HK-2 (cell line): ENCODE results near the gene GPR155.
"Not testable (repeated sequence)": the region's sequence is repeated elsewhere in the genome, so short reads cannot be mapped to it uniquely, and the experiment has no call there.

Source experiments
- DNase-seq: peaks from one replicate; pipeline ENCODE4 v3.0.0-alpha.2; 2018; ENCODE audit not compliant: unreplicated experiment

The GPR155 gene

DNA sequence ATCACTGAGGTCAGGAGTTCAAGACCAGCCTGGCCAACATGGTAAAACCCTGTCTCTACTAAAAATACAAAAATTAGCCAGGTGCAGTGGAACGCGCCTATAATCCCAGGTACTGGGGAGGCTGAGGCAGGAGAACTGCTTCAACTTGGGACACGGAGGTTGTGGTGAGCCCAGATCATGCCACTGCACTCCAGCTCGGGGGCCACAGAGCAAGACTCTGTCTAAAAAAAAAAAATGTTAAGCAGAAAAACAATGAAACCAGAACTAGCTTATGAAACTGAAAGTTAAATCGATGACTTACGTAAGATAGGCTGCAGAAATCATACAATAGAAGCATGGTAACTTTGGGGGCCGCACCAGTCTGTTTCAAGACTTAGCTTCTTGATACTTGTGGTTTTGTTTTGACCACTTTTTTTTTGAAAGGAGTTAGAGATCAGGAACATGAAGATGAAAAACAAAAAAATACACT is 6.2 kb upstream of the GPR155 start:
- DNase-seq = no peak

- no peak for DNase-seq
These were observed 5.1 kb upstream of the GPR155 start for GRCh38 chr2:174491947-174492346.

DNA sequence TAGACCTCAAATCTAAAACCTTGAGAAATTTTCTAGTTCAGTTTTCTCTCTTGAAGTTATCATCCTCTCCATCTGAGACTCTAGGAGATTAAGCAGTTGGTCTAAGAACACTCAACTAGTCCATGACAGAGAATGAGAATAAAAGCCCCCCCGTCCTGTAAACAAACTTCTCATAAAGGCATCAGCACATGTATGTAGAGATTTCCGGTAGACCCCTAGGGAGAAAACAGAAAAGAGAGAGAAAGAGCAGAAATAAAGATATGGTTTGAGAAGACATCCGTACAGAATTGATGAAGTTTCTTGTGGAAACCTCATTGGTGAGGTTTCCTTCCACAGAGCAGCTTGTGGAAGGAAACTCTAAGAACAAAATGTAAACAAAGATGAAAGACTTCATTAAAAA is 3.2 kb upstream of the GPR155 start:
- no peak for DNase-seq

DNA sequence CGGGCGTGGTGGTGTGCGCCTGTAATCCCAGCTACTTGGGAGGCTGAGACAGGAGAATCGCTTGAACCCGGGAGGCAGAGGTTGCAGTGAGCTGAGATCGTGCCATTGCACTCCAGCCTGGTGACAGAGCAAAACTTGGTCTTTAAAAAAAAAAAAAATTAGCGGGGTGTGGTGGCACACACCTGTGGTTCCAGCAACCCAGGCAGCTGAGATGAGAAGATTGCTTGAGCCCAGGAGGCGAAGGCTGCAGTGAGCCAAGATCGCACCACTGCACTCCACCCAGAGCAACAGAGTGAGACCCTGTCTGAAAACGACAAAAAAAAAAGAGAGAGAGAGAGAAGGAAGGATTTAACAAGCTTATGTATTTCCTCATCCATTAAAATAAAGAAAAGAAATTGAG is 2.7 kb upstream of the GPR155 start:
- DNase-seq = not testable (repeated sequence)

DNA sequence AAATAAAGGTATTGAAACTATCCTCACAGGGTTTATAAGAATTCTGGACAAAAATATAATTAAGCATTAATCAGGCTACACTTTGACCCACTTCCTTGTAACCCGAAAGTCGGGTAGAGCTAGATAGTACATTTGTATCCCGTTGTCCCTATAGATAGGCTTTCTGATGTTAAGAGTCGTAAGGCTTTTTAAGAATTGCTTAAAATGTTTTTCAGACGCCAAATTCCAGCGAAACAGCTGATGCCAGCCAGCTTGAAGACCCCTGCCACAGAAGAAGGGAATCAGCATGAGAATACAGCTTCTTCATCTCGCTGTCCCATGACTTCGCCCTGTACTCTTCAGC is 962 bp upstream of the GPR155 start:
- DNase-seq = no peak

DNA sequence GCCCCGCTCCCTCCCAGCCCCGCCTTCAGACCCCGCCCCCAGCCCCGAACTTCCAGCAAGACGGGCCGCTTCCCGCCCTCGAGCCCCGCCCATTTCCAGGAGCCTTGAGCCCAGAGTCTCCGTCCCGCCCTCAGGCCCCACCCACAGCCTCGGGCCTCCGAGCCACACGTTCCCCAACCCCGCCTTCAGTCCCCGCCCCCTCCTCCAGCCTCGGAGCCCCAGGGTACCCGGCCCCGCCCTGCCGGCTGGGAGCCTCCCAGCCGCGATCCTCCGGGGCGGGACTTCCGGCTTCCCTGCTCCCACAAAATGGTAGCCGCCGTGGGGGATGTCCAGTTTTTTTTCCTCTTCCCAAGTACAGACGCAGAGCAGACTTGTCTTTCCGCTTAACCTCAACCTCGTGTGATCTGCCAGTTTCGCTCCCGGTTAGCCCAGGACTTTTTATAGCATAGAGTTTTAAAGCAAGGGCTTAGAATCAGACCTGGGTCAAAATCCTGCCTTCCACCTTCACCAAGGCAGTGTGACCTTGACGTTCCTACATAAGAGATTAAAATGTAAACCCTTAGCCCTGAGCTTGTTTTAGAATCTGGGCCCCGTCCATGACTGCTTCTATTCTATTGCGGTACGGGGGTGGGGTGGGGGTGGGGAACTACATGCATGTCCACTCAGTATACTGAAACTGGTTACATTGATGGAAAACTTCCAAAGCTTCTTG is 435 bp upstream of the GPR155 start:
- peak; percentile 99 for DNase-seq

- peak; percentile 24 for DNase-seq
These were observed 854 bp downstream of the GPR155 start for GRCh38 chr2:174485788-174486562.

- DNase-seq = not testable (repeated sequence)
These were observed 1.8 kb downstream of the GPR155 start for GRCh38 chr2:174485045-174485444.

DNA sequence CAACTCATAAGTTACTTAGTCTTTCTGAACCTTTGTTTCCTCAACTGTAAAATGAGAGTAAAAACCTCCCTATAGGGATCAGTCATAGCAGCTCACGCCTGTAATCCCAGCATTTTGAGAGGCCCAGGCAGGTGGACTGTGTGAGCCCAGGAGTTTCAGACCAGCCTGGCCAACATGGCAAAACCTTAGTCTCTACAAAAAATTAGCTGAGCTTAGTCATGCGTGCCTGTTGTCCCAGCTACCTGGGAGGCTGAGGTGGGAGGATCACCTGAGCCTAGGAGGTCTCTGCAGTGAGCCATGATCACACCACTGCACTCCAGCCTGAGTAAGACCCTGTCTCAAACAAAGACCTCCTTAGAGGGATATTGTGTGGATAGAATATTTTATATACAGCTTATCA is 2.3 kb downstream of the GPR155 start:
- no peak for DNase-seq

DNA sequence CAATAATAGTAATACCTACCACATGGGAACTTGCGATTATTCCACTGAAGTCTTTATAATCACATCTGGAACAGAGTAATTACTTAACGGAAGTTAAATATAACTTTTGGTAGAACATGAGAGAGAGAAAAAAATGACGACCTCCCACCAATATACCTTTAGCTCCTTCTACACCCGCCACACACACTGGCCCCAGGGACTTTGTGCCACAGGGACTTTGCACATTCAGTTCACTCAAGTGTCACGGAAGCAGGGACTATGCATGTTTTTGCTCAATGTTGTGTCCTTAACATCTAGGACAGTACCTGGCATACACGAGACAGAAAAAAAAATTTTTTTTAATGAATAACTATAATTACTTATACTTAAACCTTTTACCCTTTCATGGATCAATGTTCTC is 4.0 kb downstream of the GPR155 start:
- DNase-seq = no peak

- no peak for DNase-seq
These were observed 9.1 kb downstream of the GPR155 start for GRCh38 chr2:174477759-174478158.

DNA sequence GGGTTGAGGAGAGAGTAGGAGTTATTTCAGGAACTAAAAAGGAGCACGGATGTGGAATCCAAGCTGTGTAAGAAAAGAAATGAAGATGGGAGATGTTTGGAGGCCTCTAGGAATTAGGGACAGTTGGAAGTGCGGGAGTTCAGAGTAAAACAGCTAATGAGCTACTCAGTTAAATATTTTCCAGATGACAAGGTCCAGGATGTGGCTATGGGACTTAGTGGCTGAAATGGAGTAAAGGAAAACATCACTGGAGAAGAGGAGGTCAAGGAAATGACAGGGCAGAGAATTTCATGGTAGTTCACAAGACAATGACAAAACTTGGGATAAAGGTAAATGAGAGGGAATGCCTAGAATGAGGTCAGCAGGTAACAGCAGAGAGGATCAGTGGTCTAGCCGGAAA is 13.0 kb downstream of the GPR155 start:
- DNase-seq = peak; percentile 8

GRCh38 chr2:174465327-174465726 is 21.5 kb downstream of the GPR155 start:
- no peak for DNase-seq

- DNase-seq = no peak
These were observed 25.6 kb downstream of the GPR155 start for GRCh38 chr2:174461221-174461620.

GRCh38 chr2:174454566-174454965 is 32.3 kb downstream of the GPR155 start:
- no peak for DNase-seq

- no peak for DNase-seq
These were observed 36.6 kb downstream of the GPR155 start for GRCh38 chr2:174450021-174450816.

DNA sequence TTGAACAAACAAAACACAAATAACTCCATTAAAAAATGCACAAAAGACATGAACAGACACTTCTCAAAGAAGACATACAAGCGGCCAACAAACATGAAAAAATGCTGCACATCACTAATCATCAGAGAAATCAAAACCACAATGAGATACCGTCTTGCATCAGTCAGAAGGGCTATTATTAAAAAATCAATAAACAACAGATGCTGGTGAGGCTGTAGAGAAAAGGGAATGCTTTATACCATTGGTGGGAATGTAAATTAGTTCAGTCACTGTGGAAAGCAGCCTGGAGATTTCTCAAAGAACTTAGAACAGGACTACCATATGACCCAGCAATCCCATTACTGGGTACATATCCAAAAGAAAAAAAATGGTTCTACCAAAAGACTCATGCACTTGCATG is 37.8 kb downstream of the GPR155 start:
- DNase-seq = no peak

- DNase-seq = no peak
These were observed 40.3 kb downstream of the GPR155 start for GRCh38 chr2:174446531-174446930.

- no peak for DNase-seq
These were observed 41.6 kb downstream of the GPR155 start for GRCh38 chr2:174445248-174445647.

GRCh38 chr2:174444761-174445160 is 42.1 kb downstream of the GPR155 start:
- no peak for DNase-seq

DNA sequence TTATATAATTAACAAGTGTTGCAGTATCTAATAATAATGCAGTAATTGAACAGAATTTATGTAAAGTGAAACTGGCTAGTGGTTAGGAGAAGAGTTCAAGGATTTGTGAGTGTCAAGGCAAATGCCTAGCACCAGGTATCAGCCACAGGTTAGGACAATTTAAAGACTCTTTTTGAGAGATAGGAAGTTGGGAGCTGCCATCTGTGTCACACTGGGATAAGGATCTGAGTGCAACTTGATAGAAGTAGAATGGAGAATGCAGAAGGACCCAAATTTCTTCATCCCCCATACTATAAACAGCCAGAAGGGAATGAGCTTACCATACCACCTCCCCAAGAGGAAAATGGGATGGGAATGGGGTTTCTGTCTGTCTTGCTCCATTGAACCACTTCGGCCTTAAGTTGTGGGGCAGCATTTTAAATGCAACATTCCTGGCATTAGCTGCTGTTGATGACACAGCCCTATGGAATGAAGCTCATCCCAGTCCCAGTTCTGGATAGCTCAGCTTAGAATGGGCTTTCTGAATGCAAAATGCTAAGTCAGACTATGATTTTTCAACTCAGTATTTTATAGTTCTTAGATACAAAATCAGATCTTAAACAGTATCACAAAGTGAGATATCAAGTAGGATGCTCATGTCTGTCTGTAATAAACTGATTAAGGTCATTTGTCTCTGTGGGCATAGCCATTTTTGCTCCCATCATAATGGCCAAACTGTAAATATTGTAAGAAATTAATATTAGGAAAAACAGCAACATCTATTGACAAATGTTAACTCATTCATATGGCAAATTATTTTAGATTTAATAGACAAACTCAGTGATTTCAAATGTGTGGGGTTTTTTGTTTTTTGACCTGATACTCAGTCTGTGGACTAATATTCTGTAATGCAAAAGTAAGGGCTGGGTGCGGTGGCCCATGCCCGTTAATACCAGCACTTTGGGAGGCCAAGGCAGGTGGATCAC is 44.0 kb downstream of the GPR155 start:
- DNase-seq = peak; percentile 55
